Stimulated activated CD8-positive, alpha-beta memory T cell treated with anti-CD3 and anti-CD28 coated beads, Interleukin-15, amount 100 ng/mL, for 4 hours (primary cell): ENCODE data around the gene LPAR3.
A peak's percentile ranks its signal among the peaks of the same experiment; 100 is the strongest.

Source experiments
- DNase-seq, 2 donors: peaks; one replicate each; pipeline ENCODE4 v3.0.0-alpha.2; 2020; ENCODE audit warnings: low read depth in 2 of 2

LPAR3 gene

DNA sequence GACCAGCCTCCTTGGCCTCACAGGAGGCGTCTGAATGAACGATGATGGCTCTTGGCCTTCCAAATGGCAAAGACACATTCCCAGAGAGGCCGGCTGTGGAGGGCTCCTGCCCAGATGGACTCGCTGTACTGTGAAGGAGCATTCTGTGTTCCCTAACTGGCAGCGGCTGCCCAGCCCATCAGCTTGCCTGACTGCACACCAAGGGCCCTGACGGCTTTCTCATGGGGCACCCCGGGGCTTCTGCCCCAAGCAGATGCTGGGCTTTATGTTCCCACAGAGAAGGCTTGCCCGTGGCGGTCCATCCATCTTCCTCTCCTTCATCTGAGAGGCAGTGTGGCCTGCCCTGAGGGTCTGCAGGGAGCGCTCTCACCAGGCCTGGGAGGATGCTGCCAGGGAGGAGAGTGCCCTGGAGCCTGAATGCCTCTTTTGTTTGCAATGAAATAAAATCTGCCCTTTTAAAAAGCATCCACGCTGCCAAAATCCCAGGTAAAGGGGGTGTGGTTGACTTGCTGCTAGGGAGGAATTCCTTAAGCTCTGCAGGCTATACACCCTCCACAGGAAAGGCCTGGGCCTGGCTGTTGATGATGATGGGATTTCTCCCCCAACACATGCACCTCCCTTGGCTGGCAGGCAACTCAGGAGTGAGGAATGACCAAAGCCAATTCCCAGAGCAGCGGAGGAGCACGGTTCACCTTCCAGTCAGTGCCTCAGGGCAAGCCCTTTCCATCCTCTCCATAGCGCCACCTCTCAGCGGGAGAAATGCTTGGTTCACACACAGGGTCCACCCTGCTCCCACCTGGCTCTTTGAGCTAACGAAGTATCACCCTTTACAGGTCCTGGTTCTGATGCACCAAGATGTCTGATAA, 118.1 kb downstream of the LPAR3 start:
- no peak for DNase-seq

DNA sequence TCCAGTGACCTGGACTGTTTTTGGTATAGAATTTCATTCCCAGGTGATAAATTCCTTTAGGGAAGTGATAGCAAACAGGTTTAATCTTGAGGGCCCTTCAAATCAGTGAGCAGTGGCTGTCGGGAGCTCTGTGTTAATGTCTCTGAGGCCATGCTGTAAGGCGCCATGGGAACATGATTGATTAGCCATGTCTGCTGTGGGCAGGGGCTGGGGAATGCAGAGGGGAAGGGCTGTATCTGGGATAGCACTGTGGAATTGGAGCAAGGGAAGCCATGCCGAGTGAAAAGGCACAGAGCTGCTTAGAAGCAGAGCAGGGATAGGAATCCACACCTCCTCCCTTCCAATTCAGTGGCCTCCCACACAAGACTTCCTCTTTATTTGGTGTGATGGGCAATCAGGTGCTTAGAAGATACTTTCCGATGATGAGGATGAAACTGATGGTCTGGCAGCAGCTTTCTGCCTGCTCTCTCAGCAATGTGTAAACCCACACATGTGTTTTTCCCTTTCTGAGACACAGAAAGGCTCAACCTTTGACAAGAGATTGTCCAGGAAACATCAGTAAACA, 119.0 kb downstream of the LPAR3 start:
- no peak for DNase-seq

DNA sequence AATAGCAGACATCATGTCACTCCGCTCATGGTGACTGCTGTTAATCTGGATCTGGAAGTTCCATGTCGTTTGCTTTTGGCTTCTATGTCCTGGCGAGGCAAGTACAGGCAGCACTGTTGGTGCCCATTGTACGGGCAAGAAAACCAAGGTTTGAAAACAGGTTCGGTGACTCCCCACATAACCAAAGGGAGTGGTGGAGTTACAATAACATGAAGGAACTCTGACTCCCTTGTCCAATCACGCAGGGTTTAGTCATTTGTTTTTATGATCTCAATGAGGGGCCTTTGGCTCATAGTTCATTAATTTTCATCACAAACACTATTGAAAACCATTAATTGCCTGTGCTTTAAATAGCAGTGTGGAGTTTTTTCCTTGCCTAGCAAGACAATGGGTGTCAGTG, 119.8 kb downstream of the LPAR3 start:
- DNase-seq: no peak

DNA sequence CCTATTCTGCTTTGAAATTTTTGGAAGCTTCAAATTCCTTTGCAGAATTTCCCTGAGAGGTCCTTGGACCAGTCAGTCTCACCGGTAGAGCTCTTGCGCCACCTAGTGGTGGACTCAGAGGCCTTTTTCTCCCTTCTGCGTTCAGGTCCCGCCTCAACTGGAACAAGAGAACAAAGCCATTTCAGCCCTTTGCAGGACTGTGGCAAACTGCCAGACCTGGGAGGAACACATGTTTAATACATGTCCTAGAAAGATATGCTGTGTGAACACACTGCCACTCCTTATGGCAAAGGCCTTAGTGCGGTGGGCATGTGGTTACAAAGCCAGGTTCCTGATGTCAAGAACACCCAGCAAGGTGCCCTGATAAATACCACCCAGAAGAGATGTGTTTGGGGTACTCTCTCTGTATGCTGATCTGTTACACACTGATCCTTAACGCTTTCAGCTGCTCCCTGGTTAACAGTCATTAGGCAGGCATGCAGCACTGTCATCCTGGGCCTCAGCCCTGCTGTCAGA, 120.5 kb downstream of the LPAR3 start:
- peak; percentile 21 to 37 for DNase-seq

DNA sequence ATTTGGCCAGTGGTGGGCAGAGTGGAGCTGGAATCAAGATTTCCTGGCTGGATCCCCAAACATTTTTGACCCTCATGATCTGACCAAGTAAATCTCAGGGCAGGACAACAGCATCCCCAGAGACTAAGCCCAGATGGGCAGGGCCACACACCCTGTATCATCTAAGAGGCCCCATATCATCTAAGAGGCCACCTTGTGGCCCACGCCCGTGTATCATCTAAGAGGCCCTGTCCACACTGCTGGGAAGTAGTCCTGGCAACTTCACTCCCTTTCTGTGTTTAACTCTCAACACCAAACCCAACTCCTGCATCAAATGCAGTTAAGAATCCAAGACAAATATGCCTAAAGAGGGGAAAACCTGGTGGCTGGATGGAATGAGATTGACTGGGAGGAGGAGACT, 121.1 kb downstream of the LPAR3 start:
- DNase-seq: no peak

DNA sequence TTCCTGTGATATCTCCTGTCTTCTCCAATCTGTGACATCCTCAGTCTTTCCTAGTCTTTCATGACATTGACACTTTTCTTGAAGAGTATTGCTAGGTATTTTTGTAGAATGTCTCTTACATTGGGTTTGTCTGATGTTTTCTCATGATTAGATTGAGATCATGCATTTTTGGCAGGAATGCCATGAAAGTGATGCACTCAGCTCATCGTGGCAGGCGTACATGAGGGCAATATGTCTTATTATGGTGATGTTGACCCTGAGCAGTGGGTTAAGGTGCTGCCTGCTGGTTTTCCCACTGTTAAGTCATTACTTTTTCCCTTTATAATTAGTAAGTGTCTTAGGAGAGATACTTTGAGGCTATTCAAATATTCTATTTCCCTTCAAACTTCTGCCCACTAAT, 122.5 kb downstream of the LPAR3 start:
- no peak for DNase-seq

DNA sequence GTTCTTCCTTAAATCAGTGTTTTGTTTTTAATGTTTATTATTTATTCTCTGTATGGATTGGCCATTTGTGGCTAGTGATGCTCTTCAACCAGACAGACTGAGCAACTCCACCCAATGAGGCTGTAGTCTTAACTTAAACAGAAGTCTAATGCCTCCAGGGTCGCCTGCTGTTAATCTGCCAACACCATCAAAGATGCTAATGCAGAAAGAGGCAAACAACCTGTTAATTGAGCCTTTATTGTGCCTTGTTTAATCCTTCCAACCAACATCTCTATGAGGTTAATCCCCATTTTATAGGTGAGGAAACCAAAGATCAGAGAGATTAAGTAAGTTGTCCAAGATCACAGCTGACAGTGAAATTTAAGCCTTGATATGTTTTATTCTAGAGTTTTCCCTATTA, 123.4 kb downstream of the LPAR3 start:
- DNase-seq: no peak

DNA sequence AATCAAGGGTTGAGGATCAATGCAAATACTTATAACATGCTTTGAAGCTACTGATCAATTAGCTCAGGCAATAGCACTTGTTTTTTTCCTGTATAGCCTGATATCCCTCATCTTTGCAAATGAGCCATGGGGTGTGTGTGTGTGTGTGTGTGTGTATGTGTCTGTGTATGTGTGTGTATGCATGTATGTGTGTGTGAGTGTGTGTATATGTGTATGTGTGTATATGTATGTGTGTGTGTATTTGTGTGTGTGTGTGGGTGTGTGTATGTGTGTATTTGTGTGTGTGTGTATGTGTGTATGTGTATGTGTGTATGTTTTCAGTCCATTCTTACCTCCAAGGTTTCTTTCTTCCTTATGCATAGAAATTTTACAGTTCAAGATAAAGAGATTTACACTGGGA, 124.4 kb downstream of the LPAR3 start:
- DNase-seq: no peak

DNA sequence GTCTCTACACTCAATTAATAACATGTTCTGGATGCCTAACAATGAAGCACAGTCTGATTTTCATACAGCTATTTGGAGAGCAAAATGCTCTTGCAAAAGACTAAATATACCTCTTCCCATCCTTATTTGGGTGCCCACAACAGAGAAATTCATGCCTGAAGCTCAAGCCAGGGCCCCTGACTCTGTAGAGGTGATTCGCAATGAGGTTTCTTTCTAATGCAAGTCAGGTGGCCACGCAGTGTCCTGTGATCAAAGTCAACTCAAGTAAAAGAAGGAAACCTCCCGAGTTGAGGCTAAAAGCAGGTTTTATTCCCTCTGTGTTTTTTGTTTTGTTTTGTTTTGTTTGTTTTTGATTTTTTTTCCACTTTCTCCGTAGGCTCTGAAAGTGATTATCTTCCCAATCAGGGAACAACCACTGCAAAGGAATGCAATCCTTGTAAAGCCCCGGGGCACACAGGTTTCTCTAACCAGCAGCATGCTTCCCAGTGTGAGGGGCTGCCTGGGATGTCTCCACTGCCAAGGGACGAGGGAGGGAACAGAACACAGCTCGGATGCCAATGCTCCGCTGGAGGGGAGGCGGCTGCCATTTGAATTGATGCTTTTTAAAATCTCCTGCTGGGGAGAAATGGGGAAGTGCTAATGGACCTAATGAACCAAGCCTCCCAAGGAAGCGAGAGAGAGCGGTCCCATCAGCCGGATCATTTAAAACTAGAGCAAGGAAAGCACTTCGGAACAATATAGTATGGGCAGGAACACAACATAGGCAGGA, 128.9 kb downstream of the LPAR3 start:
- DNase-seq: no peak

DNA sequence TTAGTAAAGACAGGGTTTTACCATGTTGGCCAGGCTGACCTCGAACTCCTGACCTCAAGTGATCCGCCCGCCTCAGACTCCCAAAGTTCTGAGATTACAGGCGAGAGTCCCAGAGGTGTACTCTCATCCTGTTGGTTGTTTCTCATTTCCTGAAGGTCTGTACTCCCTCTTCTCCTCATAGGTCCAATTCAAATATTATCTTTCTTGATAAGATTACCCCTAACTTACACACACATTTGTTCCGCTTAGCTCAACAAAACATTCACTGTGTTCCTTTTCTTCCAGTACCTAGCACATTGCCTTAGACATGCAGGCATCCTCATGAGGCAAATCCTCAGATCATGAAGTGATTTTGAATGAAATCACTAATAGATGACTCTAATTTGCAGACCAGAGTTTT, 130.3 kb downstream of the LPAR3 start:
- DNase-seq: no peak
